HUES6 (cell line): ENCODE measurements around the gene RYR1.
A peak's percentile ranks its signal among the peaks of the same experiment; 100 is the strongest.
"Not testable (repeated sequence)": the region's sequence is repeated elsewhere in the genome, so short reads cannot be mapped to it uniquely, and the experiment has no call there.

ENCODE experiments used
- H3K27ac ChIP-seq: 2 replicates; pipeline ENCODE4 v1.7.0; 2013; ENCODE audit warnings: low read depth, mild to moderate bottlenecking, low read length, inconsistent platforms
- H3K27me3 ChIP-seq: 2 replicates; pipeline ENCODE4 v1.6.1; 2013; ENCODE audit warnings: low read length; ENCODE audit not compliant: control insufficient read depth, insufficient read depth
- H3K36me3 ChIP-seq: 2 replicates; pipeline ENCODE4 v1.6.1; 2013; ENCODE audit warnings: low read length; ENCODE audit not compliant: control insufficient read depth, insufficient read depth
- H3K4me1 ChIP-seq: 2 replicates; pipeline ENCODE4 v1.6.1; 2013; ENCODE audit warnings: low read length; ENCODE audit not compliant: control insufficient read depth, insufficient read depth
- H3K4me3 ChIP-seq: 2 replicates; pipeline ENCODE4 v1.5.1; 2013; ENCODE audit warnings: low read depth, low read length
- H3K9ac ChIP-seq: one replicate; pipeline ENCODE4 v1.6.1; 2013; ENCODE audit warnings: mild to moderate bottlenecking, low read length
- H3K9me3 ChIP-seq: 2 replicates; pipeline ENCODE4 v1.6.1; 2013; ENCODE audit warnings: low read depth, low read length; ENCODE audit not compliant: control insufficient read depth, insufficient read depth

The RYR1 gene

GRCh38 chr19:38507551-38508127, 74.1 kb downstream of the RYR1 start:
- Histone ChIP-seq H3K27me3 (no peaks in the 10 kb centered on the region), H3K4me1 (peaks cover 11% of the 10 kb centered on the region), H3K27ac (no peak overlapping the region), H3K4me3 (peak overlapping the region; percentile 27; the same call in 1 of the 2 replicates), H3K9me3 (no peaks in the 10 kb centered on the region), H3K36me3 (peaks cover 23% of the 10 kb centered on the region; the same call in 1 of the 2 replicates), H3K9ac (no peak overlapping the region)

DNA sequence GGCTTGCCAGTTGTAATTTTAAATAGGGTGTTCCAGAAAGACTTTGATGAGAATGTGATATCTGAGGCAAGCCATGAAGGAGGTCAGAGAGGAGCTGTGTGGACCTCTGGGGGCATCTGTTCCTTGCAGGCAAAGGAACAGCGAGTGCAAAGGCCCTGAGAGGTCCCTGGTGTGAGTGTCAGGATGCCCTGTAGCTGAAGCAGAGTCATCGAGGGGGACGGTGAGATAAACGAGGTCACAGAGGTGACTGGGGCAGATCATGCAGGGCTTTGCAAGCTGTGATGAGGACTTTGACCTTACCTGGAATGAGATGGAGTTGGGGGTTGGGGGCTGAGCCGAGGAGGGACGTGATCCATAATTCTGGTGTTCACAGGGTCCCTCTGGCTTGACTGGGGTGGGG, 75.0 kb downstream of the RYR1 start:
- H3K9me3 ChIP-seq = no peaks in the 10 kb centered on the region
- no peak overlapping the region for H3K27ac ChIP-seq
- peaks cover 11% of the 10 kb centered on the region for H3K4me1 ChIP-seq
- no peak overlapping the region for H3K4me3 ChIP-seq
- H3K27me3 ChIP-seq = no peaks in the 10 kb centered on the region
- H3K9ac ChIP-seq = no peak overlapping the region
- peaks cover 17% of the 10 kb centered on the region; the same call in 1 of the 2 replicates for H3K36me3 ChIP-seq

DNA sequence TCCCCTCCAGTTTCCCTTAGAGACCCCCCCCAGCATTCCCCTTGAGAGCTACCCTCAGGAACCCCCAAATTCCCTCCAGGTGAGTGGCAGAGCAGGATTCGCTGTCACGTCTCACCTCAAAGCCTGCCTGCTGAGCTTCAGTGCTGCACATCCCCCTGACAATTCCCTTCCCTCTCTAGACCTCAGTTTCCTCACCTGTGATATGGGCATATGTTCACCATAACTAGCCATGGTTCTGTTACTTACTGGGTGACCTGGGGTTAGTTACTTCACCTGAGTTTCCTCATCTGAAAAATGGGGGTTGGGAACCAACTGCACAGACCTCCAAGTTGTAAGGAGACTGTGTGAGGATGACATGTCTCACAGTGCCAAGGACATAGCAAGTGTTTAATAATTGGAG, 75.5 kb downstream of the RYR1 start:
- no peak overlapping the region for H3K4me3 ChIP-seq
- H3K9me3 ChIP-seq = no peaks in the 10 kb centered on the region
- H3K36me3 ChIP-seq = peaks cover 17% of the 10 kb centered on the region; the same call in 1 of the 2 replicates
- H3K9ac ChIP-seq = no peak overlapping the region
- no peaks in the 10 kb centered on the region for H3K27me3 ChIP-seq
- peaks cover 11% of the 10 kb centered on the region for H3K4me1 ChIP-seq
- H3K27ac ChIP-seq = no peak overlapping the region

DNA sequence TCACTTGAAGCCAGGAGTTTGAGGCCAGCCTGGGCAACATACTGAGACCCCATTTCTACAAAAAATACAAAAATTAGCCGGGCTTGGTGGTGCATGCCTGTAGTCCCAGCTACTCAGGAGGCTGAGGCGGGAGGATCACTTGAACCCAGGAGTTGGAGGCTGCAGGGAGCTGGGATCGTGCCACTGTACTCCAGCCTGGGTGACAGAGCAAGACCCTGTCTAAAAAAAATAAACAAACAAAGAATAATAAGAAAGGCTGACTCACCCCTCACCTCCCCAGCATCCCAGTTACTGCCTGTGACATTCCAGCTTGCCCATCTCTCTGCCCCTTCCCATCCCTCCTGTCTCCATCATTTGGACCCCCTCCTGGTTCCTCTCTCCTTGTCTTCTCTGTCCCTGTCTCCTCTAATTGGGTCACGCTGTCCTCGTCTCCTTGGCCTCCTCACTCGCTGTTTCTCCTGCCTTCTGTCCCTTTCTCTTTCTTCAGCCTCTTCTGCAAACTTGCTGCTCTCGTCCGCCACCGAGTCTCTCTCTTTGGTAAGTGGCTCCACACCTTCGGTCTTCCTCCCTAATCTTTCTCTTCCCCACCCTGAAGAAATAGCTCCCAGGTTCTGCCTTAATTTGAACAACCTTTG, 77.7 kb downstream of the RYR1 start:
- Histone ChIP-seq H3K9me3 (no peaks in the 10 kb centered on the region), H3K9ac (no peak overlapping the region), H3K27ac (no peak overlapping the region), H3K36me3 (peaks cover 8% of the 10 kb centered on the region; the same call in 1 of the 2 replicates), H3K4me3 (no peak overlapping the region), H3K4me1 (peaks cover 13% of the 10 kb centered on the region), H3K27me3 (no peaks in the 10 kb centered on the region)

- no peak overlapping the region for H3K27ac ChIP-seq
- no peaks in the 10 kb centered on the region for H3K9me3 ChIP-seq
- H3K36me3 ChIP-seq = peaks cover 12% of the 10 kb centered on the region; the same call in 1 of the 2 replicates
- H3K9ac ChIP-seq = no peak overlapping the region
- H3K4me3 ChIP-seq = no peak overlapping the region
- peaks cover 8% of the 10 kb centered on the region; the same call in 1 of the 2 replicates for H3K4me1 ChIP-seq
- H3K27me3 ChIP-seq = no peaks in the 10 kb centered on the region
Observed at GRCh38 chr19:38512277-38512676, 78.8 kb downstream of the RYR1 start.

DNA sequence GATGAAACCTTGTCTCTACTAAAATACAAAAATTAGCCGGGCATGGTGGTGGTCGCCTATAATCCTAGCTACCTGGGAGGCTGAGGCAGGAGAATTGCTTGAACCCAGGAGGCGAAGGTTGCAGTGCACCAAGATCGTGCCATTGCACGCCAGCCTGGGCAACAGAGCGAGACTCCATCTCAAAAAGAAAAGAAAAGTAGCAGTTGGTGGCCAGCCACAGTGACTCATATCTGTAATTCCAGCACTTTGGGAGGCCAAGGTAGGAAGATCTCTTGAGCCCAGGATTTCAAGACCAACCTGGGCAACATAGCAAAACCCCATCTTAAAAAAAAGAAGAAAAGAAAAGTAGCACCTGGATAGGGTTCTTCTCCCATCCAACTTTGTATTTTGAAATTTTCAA, 79.7 kb downstream of the RYR1 start:
- not testable (repeated sequence) for H3K4me3 ChIP-seq, H3K4me1 ChIP-seq, H3K27me3 ChIP-seq, H3K9me3 ChIP-seq, H3K27ac ChIP-seq, H3K9ac ChIP-seq
- peaks cover 16% of the 10 kb centered on the region; the same call in 1 of the 2 replicates for H3K36me3 ChIP-seq

- H3K9ac ChIP-seq = no peak overlapping the region
- H3K4me1 ChIP-seq = peaks cover 3% of the 10 kb centered on the region; the same call in 1 of the 2 replicates
- H3K9me3 ChIP-seq = no peaks in the 10 kb centered on the region
- H3K27me3 ChIP-seq = no peaks in the 10 kb centered on the region
- H3K4me3 ChIP-seq = no peak overlapping the region
- peaks cover 16% of the 10 kb centered on the region; the same call in 1 of the 2 replicates for H3K36me3 ChIP-seq
- H3K27ac ChIP-seq = no peak overlapping the region
Observed at GRCh38 chr19:38513762-38514167, 80.3 kb downstream of the RYR1 start.

- Histone ChIP-seq H3K27me3 (no peaks in the 10 kb centered on the region), H3K9ac (no peak overlapping the region), H3K27ac (no peak overlapping the region), H3K9me3 (no peaks in the 10 kb centered on the region), H3K4me1 (peaks cover 3% of the 10 kb centered on the region; the same call in 1 of the 2 replicates), H3K36me3 (peaks cover 14% of the 10 kb centered on the region; the same call in 1 of the 2 replicates), H3K4me3 (no peak overlapping the region)
Observed at GRCh38 chr19:38514812-38515633, 81.5 kb downstream of the RYR1 start.

DNA sequence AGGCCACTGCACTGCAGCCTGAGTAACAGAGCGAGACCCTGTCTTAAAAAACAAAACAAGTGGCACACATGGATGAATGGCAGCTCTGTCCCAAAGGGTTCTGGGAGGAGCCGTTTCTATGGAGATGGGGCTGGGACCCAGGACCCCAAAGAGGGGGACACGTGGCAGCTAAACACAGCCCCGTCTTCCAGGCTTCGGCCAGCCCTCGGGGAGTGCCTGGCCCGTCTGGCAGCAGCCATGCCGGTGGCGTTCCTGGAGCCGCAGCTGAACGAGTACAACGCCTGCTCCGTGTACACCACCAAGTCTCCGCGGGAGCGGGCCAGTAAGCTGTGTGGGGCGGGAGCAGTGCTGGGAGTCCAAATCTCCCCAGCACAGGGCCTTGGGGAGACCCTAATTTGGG, 82.4 kb downstream of the RYR1 start:
- Histone ChIP-seq H3K27ac (no peak overlapping the region), H3K9me3 (no peaks in the 10 kb centered on the region), H3K36me3 (peaks cover 14% of the 10 kb centered on the region; the same call in 1 of the 2 replicates), H3K4me3 (no peak overlapping the region), H3K4me1 (peaks cover 3% of the 10 kb centered on the region; the same call in 1 of the 2 replicates), H3K27me3 (no peaks in the 10 kb centered on the region), H3K9ac (no peak overlapping the region)

DNA sequence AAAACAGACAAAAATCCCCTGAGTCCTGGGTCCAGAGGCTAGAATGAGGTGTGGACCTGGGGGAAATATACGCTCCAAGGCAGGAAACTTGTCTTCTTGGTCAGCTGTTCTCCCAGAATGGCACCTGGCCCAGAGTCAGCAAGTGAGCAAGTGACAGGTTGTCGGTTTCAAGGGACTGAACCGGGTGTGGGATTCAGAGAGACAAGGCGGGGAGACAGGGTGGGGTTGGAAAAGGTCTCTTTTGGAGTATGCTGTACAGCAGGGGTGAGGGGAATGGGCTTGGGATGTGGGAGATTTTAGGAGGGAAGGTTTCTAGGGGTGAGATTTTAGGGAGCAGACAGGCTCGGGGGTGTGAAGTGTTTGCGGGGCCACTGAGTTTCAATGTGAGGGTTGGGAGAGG, 83.3 kb downstream of the RYR1 start:
- Histone ChIP-seq H3K9me3 (no peaks in the 10 kb centered on the region), H3K9ac (no peak overlapping the region), H3K27me3 (no peaks in the 10 kb centered on the region), H3K4me3 (no peak overlapping the region), H3K4me1 (peaks cover 3% of the 10 kb centered on the region; the same call in 1 of the 2 replicates), H3K27ac (no peak overlapping the region), H3K36me3 (peaks cover 14% of the 10 kb centered on the region; the same call in 1 of the 2 replicates)

DNA sequence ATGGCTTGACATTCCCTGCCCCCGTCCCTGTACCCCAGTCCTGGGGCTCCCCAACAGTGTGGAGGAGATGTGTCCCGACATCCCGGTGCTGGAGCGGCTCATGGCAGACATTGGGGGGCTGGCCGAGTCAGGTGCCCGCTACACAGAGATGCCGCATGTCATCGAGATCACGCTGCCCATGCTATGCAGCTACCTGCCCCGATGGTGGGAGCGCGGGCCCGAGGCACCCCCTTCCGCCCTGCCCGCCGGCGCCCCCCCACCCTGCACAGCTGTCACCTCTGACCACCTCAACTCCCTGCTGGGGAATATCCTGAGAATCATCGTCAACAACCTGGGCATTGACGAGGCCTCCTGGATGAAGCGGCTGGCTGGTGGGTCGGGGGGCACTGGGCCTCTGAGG, 83.8 kb downstream of the RYR1 start:
- H3K4me1 ChIP-seq = peaks cover 3% of the 10 kb centered on the region; the same call in 1 of the 2 replicates
- no peak overlapping the region for H3K4me3 ChIP-seq
- no peak overlapping the region for H3K27ac ChIP-seq
- H3K9me3 ChIP-seq = no peaks in the 10 kb centered on the region
- H3K36me3 ChIP-seq = peaks cover 11% of the 10 kb centered on the region; the same call in 1 of the 2 replicates
- no peaks in the 10 kb centered on the region for H3K27me3 ChIP-seq
- no peak overlapping the region for H3K9ac ChIP-seq
